GDM1 (cell line): Measurements from ENCODE around the gene KIF1B.
A peak's percentile ranks its signal among the peaks of the same experiment; 100 is the strongest.
"Not testable (repeated sequence)": the region's sequence is repeated elsewhere in the genome, so short reads cannot be mapped to it uniquely, and the experiment has no call there.

Source experiments
- DNase-seq: peaks from one replicate; lab custom pipeline; 2025; lab: John Stamatoyannopoulos, UW

The KIF1B gene

DNA sequence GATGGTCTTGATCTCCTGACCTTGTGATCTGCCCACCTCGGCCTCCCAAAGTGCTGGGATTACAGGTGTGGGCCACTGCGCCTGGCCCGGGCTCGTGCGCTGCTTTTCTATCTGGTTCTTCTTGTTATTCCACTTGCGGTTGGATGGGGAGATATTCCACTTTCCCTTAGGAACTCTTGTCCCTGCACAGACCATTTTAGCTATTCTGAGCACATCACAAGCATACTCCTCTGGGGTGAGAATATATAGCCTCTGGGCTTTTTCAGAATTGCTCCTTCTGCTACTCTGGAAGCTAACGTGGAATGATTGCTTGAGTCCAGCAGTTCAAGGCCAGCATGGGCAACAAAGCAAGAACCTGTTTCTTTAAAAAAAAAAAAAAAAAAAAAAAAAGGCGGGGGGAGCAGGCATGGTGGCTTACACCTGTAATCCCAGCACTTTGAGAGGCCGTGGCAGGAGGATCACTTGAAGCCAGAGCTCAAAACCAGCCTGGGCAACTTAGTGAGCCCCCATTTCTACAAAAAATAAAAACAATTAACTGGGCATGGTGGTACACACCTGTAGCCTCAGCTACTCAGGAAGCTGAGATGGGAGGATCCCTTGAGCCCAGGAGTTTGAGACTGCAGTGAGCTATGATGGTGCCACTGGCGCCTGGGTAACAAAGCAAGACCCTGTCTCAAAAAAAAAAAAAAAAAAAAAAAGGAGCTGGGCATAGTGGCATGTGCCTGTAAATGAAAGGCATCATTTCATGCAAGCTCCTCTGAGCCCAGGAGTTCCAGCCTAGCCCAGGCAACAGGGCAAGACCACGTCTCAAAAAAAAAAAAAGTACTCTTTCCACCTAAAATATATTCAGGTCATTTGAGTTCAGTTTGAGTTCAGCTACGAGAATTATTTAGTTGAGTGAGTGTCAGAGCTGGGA lies 176.6 kb downstream of the KIF1B start:
- no peak for DNase-seq

DNA sequence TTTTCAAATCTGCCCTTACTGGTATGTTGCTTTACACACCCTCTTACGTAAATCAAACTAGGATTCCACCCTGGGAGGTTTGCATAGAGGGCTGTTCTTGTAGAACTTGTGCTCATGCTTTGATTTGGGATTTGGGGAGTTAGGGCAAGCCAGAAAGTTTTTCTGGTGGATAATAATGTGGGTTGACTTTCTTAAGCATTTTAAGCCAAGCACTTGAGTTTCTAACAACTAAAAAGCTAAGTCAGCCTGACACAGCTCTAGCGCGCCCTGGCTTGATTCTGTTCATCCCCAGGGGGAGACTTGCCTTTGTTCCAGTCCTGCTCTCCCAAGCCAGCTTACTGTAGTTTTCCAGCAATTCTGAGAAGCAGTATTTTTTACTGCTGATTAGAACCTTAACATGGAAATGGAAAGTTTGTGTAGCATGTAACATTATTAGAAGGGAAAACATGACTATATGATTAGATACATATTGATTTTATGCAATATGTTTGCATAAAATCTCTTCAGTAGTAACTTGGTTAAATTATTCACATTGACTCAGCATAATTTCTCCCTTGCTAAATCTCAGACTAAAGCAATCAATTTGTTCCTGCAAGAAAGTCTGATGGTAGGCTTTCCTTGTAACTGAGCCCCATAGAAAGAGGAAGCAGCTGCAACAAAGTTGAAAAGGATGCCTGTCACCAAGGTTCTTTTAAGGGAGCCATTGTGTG lies 177.5 kb downstream of the KIF1B start:
- DNase-seq, result peak; percentile 65

DNA sequence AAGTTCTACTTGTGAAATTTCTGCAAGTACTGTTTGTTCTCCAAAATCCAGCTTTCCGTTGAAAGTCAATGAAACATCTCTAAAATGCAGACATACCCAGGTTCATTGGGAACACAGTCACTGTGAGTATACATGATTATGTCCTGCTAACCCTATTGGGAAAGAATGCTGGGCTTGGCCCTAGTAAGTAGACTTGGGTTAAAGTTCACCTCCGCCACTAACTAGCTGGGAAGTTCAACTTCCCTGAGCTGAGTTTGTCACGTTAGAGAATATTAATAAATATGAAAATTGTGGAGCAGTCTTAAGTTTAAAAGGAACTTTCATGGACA lies 178.0 kb downstream of the KIF1B start:
- no peak for DNase-seq

DNA sequence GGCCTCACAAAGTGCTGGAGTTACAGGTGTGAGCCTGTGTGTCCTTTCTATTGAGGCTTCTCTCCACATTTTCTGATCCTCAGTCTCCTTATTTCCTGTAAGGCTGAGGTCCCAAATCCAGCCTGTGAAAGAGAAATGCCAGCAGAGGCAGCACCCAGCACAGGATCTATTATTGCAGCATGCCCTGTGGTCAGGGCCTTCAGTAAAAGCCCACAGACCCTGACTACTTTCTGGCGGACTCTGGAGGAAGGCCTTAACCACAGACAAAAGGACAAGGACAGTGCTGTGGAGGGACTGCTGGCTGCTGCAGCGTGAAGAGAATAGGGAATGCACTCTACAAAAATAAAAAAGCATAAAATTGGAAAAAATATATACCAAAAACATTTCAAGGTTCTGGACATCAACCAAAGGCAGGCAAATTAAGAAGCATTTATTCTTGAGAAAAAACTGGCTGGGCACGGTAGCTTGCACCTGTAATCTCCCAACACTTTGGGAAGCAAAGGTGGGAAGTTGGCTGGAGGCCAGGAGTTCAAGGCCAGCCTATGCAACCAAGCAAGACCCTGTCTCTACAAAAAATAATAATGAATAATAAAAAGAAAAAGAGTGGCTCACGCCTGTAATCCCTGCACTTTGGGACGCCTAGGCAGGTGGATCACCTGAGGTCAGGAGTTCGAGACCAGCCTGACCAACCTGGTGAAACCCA lies 179.1 kb downstream of the KIF1B start:
- no peak for DNase-seq

DNA sequence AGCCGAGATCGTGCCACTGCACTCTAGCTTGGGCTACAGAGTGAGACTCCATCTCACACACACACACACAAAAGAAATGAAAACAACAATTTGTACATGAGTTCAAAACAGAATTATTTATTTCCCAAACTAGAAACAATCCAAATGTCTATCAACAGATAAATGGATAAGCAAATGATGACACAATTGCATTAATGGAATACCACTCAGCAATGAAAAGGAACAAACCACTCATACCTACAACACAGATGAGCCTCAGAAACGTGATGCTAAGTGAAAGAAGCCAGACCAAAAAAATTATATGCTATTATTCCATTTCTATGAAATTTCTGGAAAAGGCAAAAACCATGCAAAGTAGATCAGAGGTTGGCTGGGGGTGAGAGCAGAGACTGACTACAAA lies 186.5 kb downstream of the KIF1B start:
- no peak for DNase-seq

DNA sequence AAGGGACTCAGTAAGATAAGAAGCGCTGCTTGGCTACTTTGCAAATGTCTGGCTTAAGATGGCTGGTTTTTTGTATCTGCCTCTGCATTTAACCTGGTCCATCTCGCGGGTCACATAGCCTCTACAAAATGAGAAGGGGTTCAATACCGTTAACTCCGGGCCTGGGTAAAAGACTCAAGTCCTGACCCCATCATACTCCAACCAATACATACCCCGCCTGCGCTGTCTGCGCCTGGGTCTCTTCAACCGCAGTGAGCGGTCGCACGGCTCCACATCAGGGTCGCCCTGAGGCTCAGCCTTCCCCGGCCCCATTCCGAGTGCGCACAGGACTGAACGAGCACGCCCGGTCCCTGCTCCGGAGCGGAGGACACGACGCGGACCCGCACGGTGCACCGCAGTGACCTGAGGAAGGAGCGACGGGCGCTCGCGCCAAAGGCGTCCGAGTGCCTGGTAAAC lies 187.9 kb downstream of the KIF1B start:
- DNase-seq, result no peak

DNA sequence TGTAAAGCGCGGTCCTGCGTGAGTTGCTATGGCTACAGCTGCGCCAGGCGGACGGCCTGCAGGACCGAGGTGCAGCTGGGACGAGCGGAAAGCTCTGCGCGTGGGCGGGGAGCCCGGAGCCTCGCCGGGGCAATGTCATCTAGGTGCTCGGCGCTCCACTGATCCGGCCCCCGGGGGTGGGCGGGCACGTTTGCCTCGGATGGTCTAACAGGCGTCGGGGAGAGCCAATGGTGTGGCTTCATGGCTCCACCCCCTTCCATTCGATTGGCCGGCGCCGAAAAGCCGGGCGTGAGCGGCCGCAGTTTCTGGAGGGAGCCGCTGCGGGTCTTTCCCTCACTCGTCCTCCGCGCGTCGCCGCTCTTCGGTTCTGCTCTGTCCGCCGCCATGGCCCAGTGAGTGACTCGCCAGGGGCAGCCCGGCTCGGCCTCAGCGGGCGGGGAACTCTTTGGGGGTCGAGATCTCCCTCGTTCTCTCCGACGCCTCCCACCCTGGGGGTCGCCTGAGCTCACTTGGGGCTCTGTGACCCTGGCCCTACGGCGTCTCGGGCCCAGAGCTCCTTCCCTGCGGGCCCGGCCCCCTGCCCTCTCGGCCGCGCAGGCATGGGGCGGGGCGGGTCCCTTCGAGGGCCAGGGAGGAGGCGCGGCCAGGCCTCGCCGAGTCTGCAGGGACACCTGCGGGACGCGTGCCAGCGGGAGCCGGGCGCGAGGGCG lies 188.5 kb downstream of the KIF1B start, which contains the start of gene PGD:
Gene PGD, plus strand, starts transcription at position 331 of the 710 bp plus-strand sequence. Its CDS starts 54 bp downstream, at position 385.
- DNase-seq, result peak; percentile 97

DNA sequence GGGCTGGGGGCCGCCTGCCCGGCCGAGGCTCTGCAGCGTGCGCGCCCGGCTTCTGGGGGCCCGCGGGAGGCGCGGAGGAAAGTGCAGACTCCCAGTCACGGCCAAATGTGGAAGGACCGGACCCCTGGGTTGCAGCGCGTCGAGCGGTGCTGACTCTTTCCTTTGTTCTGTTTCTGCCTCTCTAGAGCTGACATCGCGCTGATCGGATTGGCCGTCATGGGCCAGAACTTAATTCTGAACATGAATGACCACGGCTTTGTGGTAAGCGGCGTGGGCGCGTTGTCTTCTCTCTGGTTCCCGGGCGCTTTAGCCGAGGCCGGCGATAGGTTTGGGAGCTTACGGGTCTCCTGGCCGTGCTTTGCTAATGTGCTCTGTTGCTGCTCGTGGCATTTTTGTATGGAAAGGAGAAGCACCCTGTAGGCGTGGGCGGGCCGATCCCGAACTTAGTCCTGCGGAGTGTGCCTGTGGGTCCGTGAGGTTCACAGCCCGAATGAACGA lies 189.1 kb downstream of the KIF1B start:
- no peak for DNase-seq

DNA sequence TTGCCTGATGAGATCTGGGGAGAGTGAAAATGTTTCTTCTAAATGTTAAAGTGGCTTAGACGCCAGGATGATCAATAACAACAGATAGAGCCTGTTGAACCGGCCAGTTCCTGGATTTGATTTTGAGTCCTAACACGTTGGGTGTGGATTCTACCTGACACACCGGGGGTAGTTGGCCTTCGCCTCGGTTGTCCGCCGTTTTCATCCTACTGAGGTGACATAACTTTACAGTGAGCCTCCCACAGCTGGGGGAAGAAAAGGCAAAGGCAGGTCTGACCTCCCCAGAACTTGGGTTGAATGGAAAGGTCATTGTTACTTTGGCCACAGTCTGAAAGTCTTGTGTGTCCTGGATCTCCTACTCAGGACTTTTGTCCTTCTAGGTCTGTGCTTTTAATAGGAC lies 189.6 kb downstream of the KIF1B start:
- no peak for DNase-seq

DNA sequence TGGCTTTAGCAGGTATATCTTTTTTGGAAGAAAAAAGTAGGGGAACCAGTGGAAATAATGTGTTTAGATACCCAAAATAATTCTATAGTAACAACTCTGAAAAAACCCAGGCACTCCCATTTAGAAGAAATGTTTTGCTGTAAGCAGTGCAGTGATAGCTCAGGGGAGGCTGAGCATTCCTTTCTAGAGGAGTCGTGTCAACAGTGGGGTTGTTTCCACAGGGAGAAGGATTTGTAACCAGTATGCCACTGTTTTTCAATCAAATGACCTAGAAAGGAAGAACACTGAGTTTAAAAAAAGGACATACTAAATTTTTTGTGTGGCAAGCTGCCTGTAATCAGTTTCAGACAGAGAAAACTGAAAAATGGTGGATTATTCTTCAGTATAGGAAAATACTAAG lies 190.9 kb downstream of the KIF1B start:
- DNase-seq, result no peak

DNA sequence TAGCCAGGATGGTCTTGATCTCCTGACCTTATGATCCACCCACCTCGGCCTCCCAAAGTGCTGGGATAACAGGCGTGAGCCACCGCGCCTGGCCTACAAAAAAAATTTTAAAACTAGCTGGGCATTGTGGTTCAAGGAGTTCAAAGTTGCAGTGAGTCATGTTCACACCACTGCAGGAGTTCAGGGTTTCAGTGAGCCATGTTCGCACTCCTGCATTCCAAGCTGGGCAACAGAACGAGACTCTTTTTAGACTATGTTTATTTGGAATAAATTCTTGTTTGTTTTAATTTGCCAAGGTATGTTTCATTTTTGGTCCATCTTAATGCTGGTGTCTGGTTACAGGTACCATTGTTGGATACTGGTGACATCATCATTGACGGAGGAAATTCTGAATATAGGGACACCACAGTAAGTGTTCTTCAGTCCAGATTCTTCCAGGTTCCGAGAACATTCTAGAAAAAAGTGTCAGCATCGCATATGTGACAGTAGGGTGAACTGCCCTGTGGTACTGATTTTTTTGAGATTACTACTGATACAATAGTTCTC lies 192.4 kb downstream of the KIF1B start:
- DNase-seq, result no peak

DNA sequence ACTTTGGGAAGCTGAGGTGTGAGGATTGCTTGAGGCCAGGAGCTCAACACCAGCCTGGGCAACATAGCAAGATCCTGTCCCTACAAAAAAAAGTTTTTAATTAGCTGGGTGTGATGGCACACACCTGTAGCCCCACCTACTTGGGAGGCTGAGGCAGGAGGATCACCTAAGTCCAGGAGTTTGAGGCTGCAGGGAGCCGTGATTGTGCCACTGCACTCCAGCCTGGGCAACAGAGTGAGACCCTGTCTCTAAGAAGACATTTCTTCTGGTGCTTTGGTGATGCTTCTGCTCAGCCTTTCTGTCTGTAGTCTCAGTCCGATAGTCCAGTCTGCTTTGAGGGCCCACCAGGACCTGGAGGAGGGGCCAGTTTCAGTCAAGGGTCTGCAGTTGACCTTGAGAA lies 196.8 kb downstream of the KIF1B start:
- no peak for DNase-seq

DNA sequence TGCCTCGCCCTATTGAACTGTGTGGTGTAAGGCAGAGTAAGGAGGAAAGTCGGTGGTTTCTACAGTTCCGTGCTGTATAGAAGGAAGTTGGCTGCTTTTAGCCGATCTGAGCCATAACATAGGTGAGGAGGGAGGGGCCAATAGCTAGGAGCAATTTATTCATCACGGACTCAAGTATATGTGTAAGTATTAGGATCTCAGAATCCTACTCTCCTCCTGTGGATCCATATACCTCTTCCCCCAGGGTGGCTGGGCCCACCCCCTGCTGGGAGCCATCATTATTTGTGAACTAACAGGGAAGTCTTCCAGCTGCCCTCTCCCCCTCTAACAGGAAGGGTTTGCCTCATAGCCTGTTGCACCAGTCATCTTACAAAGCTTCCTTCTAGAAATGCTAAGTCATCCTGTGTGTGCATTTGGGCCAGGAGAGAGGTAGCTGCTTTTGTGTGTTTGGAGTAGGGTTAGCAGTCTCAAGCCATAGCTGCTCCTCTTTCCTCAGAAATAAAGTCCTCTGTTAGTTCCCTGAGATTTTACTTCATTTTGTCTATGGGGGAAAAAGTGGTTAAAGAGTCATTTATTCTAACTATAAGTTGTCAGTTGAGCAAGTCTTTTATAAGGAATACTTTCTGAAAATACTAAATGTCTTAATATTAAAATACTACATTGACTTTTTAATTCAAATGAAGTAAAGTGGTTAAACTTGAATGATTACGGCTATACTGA lies 205.0 kb downstream of the KIF1B start:
- DNase-seq, result peak; percentile 87

DNA sequence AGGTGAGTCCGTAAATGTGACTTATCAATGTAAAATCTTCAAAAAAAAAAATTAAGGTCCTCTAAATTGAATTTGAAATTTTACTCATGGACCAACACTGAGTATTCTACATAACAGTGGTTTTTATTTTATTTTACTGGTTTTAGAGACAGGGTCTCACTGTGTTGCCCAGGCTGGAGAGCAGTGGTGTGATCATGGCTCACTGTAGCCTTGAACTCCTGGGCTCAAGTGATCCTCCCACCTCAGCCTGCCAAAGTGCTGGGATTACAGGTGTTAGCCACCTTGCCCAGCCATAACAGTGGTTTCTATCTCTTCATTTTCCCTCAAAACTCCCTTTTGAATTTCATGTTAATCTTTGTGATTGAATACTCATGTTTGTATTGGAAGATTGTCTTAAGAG lies 205.6 kb downstream of the KIF1B start:
- DNase-seq, result not testable (repeated sequence)

DNA sequence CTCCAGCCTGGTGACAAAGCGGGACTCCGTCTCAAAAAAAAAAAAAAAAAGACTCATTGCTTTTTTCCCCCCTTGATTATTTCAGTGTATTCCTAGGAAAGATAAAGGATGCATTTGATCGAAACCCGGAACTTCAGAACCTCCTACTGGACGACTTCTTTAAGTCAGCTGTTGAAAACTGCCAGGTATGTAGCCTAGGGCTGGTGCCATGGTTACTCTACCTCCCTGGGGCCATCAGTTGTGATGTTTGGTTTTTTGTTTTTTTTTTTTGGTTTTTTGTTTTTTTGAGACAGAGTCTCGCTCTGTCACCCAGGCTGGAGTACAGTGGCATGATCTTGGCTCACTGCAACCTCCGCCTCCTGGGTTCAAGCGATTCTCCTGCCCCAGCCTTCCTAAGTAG lies 208.4 kb downstream of the KIF1B start:
- DNase-seq, result not testable (repeated sequence)

DNA sequence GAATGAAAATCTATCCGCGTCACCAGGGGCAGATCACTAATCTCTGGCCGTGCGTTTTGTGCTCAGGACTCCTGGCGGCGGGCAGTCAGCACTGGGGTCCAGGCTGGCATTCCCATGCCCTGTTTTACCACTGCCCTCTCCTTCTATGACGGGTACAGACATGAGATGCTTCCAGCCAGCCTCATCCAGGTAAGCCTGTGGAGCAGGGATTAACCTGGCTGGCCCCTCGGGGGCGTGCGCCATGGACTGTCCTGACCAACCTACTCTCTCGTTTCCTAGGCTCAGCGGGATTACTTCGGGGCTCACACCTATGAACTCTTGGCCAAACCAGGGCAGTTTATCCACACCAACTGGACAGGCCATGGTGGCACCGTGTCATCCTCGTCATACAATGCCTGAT lies 209.0 kb downstream of the KIF1B start:
- DNase-seq, result no peak

DNA sequence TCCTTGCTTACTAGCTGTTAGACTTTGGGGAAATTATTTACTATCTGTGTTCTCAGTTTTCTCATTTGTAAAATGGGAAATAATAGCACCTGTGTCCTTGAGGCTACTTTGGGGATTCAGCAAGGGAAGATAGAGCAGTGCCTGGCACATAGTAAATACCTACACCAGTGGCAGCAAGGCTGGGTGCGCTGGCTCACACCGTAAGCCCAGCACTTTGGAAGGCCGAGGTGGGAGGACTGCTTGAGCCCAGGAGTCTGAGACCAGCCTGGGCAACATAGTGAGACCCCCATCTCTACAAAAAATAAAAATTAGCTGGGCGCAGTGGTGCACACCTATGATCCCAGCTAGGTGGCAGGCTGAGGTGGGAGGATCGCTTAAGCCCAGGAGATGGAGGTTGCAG lies 211.3 kb downstream of the KIF1B start:
- DNase-seq, result no peak

DNA sequence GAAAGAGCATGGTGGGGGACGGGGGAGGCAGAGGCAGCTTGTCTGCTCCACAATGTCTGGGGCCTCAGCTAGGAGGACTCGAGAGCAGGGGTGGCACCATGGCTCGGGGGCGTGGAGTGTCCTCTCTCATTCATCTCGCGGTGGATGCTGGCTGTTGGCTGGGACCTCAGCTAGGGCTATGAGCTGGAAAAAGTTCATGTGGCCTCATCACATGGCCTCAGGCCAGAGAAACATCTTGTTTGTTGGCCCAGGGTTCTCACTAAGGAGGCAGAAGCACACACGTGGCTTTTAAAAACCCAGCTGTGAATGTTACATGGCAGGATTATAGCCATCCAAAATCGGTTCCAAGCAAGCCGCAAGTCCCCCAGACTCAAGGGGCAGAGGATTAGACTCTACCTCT lies 213.7 kb downstream of the KIF1B start:
- DNase-seq, result no peak

DNA sequence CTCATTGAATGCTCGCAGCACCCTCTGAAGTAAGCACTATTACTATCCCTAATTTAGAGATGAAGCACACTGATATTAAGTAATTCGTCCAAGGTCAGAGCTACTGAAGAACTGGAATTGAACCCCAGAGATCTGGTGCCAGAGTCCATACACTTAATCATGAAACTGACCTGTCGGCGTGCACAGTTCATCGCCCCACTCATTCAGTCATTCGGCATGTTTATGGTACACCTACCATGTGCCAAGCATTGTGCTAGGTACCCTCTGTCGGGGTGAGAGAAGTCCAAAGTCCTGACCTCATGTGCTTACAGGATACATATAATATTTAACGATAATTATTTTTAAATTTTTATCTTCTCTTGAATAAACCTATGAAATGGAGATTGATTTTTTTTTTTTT lies 214.3 kb downstream of the KIF1B start:
- DNase-seq, result no peak

DNA sequence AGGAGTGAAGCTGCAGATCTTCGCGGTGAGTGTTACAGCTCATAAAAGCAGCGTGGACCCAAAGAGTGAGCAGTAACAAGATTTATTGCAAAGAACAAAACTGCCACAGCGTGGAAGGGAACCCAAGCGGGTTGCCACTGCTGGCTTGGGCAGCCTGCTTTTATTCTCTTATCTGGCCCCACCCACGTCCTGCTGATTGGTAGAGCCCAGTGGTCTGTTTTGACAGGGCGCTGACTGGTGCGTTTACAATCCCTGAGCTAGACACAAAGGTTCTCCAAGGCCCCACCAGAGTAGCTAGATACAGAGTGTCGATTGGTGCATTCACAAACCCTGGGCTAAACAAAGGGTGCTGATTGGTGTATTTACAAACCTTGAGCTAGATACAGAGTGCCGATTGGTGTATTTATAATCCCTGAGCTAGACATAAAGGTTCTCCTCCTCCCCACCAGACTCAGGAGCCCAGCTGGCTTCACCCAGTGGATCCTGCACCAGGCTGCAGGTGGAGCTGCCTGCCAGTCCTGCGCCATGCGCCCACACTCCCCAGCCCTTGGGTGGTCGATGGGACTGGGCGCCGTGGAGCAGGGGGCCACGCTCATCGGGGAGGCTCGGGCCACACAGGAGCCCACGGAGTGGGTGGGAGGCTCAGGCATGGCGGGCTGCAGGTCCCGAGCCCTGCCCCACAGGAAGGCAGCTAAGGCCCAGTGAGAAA lies 215.6 kb downstream of the KIF1B start:
- DNase-seq, result not testable (repeated sequence)
